DMS114 treated with DMSO at 0.1 percent for 48 hours (cell line): Measurements from ENCODE around the gene ASPSCR1.

Experiments
- DNase-seq: peaks from one replicate; lab custom pipeline; 2025; ENCODE audit not compliant: unreplicated experiment; lab: John Stamatoyannopoulos, UW

ASPSCR1 gene, protein sequence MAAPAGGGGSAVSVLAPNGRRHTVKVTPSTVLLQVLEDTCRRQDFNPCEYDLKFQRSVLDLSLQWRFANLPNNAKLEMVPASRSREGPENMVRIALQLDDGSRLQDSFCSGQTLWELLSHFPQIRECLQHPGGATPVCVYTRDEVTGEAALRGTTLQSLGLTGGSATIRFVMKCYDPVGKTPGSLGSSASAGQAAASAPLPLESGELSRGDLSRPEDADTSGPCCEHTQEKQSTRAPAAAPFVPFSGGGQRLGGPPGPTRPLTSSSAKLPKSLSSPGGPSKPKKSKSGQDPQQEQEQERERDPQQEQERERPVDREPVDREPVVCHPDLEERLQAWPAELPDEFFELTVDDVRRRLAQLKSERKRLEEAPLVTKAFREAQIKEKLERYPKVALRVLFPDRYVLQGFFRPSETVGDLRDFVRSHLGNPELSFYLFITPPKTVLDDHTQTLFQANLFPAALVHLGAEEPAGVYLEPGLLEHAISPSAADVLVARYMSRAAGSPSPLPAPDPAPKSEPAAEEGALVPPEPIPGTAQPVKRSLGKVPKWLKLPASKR

DNA sequence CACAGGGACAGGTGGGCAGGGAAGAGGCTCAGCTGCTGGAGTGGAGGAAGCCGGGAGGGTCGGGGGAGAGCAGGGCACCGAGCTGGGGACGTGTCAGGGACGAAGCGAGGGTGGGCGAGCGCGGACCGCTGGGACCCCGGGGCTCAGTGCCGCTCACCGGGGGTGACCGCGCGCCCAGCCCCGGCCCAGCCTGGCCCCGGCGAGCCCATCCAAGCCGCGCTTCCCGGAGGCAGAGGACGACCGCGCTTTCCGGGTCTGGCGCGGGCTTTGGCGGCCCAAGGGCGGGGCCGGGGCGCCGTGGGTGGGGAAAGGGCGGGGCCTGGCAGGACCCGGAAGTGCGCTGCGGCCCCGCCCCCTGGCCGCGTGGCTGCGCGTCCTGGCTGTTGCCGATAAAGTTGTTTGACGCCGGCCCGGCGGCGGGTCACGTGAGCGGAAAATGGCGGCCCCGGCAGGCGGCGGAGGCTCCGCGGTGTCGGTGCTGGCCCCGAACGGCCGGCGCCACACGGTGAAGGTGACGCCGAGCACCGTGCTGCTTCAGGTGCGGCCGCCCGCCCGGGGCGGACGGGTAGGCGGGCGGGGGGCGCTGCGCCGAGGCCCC lies at the start of gene ASPSCR1:
Gene ASPSCR1, plus strand, starts transcription at position 419 of the 598 bp plus-strand sequence. Its CDS starts 18 bp downstream, at position 437.
- peak; percentile 54 for DNase-seq

DNA sequence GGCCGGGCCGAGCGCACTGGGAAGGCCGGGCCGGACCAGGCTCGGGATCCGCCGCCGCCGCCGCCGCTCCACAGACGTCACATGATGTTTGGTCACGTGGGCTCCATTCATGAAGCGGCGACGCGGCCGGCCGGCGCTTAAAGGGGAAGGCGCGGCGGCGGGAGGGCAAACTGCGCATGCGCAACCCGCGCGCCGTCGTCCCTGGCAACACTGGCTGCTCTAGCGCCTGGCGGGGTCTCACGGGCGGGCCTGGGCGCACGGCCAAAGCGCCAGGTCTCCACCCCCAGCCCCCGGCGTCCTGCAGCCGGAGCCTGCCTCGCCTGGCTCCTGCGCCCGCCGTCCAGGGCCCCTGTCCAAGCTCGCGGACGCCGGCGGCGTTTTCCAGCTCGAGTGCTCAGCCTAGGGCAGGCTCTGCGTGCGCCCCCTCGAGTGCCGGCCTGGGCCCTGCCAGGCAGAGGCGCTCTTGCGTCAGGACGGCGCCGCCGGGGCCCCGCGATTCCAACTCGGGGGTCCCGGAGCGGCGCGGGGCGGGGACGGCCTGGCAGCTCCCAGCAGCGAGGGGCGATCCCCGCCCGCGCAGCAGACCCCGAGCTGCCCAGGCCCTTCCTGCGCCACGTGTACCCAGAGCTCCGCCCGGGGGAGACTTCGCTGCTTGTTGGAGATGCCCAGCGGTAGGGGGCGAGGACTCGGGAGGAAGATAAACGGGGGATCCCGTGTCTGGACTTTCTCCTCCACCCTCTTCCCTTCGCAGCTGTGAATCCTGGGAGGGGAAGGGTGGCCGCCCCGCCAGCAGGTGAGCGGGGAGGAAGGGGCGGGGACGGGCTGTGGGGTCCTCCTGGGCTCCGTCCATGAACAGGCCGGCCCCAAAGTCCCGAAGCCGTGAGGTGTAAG lies 49.5 kb upstream of the ASPSCR1 start, which contains the start of gene MAFG:
Gene MAFG, minus strand, starts transcription at position 83 of the 891 bp plus-strand sequence. CDS start 4,550 bp downstream, outside the sequence.
- peak; percentile 81 for DNase-seq

DNA sequence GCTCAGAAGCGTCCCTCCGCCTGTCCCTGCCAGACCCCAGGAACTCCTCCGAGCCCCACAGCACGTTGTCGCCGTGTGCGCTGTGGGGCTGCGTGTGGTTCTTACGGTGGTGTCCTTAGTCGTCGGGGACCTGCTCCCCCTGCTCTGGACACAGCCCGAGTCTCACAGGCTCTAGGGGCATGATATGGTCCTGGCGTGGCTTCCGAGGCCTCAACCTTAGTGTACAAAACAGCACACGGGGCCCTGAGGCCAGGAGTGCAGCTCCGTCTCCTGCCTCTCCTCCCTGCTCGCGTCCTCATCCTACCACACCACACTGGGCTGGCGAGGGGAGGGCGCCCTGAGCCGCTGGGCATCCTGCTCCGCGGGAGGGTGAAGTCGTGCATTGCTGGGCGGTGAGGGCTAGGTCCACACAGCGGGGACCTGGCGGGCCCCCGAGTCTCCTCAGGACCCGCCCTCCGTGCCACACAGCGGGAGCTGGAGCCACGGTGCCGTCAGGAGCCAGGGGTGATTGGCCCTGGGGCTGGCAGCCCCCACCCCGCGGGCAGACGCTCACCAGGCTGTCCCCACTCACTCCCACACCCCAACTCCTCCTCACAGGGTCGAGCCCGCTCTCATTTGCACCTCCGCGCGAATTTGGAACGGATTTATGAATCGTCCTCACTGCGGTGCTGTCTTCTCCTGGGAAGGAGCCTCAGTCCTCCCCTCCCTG lies 48.7 kb upstream of the ASPSCR1 start:
- no peak for DNase-seq

DNA sequence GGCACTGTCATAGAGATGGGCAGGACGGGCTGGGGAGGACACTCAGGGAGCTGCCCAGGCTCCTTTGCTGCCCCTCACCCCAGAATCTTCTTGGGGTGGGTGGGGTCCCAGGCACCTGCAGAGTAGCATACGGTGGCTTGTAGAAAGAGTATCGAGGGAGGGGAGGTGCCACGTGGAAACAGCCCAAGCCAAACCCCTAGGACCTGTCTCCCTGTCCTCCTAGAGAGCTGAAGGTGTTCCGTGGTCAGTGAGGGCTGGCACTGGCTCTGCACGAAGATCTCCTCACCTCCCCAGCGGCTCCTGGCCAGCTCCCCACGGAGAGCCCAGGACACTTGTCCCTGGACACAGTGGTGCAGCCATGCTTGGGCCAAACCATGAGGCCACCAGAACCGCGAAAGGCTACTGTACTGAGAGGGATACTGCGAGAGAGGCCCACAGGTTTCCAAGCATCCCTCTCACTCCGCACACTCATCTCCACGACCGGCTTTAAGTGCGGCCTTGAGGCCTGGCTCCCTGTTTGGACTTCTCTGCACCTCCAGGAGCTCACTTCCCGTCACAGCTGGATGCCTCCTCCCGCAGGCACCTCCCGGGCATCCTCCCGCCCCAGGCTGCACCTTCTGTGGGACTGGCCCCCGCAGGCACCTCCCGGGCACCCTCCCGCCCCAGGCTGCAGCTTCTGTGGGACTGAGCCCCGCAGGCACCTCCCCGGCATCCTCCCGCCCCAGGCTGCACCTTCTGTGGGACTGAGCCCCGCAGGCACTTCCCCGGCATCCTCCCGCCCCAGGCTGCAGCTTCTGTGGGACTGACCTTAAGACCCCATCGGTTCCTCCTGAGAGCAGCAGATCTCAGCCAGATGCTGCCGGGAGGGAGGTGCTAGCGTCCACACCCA lies 47.9 kb upstream of the ASPSCR1 start:
- no peak for DNase-seq

DNA sequence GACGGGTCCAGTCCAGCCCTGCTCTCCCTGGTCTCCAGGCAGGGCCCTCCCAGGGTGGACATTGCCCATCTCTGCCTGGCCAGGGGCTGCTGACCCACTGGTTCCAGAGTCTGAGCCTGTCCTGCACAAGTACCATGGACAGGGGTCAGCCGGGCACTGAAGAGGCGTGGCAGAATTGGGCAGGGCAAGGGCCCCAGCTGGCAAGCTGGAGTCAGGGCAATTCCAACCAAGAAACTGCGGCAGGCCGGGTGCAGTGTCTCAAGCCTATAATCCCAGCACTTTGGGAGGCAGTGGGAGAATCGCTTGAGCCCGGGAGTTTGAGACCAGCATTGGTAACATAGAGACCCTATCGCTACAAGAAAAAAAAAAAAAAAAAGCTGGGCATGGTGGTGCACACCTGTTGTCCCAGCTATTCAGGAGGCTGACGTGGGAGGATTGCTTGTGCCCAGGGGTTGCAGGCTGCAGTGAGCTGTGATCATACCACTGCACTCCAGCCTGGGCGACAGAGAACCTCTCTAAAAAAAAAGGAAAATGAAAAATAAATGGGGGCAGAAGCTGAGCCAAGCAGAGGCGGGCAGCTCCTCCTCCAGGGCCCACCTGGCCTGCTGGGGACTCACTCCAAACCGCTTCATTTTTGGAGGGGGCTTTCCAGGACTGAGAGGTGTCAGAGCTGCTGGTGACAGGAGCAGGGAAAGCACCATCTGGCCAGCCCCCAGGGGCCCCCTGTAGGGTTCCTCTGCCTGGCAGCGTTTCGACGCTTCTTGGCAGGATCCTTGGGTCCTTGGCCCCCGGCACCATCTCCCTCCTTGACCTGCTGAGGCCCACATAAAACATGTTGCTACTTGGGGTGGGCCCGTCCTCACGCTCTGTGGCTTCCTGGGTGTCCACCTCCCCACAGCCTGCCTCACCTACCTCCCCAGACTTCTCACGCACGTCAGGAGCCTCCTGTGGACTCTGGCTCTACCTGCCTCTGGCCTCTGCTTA lies 47.0 kb upstream of the ASPSCR1 start:
- DNase-seq = no peak

DNA sequence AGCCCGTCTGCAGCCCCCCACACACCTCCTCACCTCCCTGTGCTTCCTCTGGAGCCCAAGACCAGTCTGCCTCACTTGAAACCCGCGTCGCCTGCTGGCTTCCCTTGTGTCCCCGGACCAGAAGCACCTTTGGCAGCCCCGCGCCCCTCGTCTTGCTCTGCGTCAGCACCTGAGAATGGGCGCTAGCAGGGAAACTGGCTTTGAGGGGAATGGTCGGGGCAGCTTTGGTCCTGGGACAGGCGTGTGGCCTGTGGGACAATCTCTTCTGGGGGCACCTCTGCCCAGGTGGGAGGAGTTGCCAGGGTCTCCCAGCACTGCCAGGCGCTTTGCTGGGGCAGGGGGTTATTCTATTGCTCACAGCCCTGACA lies 46.3 kb upstream of the ASPSCR1 start:
- no peak for DNase-seq

DNA sequence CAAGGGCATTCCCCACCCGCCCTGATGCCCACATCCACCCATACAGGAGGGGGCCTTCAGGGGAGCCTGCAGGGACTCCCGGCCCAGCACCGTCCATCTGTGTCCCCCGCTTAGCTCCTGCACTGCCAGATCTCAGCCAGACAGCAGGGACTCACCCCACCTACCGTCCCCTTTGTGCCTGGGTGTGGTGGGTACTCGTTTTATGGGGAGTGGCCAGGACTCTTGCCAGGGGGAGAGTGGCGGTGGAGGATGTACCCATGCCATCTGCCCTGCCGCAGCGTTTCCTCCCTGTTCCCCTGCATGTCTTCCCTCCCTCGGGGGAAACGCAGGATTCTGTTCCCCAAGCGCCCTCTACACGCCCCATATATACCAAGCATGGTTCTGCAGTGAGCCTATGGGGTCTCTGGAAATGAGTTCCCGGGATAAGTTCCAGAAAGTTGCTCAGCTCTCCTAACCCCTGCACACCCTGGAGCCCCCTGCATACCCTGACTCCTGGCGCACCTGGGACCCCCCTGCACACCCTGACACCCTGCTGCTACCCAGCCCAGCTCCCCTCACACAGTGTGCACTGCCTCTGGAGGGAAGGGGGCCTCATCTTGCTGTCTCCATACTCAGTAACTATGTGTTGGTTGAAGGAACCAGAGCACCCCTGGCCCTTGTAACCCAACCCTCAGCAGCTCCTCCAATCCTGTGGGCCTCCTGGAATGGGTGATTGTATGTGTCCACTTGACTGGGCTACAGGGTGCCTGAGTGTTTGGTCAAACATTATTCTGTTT lies 45.7 kb upstream of the ASPSCR1 start:
- DNase-seq = no peak

DNA sequence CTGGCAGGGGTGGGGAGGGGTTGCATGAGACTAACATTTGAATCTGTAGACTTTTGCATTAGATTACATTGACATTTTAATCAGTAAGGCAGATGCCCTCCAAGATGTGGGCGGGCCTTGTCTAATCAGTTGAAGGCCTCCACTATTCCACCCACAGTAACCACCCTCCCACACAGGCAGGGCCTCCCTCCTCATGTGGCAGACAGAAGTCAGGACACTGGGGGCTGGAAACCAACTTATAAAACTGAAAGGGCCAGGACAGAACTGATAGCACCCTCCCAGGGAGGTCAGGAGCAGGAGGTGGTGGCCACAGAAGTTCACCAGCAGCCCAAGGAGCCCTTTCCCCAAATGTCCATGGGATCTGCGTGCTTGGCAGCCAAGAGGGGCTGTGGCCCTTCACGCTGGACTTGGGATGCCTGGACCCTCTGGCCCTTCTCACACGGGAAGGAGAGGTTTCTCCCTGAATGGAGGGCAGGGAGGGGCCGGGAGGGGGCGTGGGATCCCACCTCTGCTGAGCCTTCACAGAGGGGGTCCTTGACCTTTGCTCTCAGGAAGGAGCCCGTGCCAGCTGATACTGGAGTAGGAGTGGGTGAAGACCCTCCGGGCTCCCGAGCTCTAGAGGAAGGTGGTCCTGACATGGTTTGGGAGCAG lies 45.0 kb upstream of the ASPSCR1 start:
- DNase-seq = no peak

DNA sequence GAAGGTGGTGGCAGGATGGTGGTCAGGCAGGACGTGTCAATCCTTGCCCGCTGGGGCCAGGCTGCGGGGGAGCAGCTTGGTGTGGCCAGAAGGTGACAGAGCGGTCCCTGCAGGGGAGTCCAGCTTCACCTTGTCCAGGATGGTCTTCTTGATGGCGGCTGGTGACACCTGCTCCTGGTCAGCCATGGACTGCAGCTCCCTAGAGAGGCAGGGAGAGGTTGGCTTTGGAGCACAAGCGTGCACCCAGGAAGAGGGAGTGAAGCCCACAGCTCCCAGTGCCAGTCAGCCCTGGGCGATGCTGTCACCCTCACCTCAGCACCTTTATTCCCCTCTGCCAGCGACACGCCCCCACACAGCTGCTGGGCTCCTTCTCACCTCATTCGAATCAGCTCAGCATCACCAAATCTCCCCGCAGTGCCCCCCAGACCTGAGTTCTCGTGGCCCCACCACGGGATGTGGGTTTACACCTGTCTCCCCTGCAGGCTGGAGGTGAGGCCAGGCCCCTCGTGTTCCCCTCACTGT lies 44.2 kb upstream of the ASPSCR1 start:
- no peak for DNase-seq

DNA sequence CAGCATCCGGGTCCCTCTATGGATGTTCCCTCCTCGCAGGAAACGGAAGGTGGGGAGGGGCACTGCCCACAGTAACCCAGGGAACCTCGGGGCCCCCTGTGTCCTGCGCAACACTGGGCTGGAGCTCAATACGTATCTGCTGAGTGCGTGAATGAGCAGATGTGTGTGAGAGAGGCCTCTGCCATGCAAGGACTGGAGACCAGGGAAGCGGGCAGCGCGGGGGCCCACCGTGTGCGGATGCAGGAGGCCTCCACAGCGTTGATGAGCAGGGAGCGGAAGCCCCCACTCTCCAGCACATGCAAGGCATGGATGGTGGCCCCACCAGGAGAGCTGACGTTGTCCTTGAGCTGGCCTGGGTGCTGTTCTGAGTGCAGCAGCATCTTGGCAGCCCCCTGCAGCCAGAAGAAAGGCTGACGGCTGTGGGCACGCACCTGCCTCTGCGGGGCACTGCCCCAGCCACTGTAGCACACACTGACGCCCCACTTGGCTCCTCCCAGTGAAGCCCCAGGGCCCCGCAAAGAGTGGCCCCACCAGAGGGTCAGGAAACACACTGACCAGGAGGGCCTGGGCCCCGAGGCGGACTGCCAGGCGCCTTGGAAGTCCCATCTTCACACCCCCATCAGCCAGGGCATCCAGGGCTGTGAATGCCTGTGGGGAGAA lies 43.2 kb upstream of the ASPSCR1 start:
- no peak for DNase-seq

DNA sequence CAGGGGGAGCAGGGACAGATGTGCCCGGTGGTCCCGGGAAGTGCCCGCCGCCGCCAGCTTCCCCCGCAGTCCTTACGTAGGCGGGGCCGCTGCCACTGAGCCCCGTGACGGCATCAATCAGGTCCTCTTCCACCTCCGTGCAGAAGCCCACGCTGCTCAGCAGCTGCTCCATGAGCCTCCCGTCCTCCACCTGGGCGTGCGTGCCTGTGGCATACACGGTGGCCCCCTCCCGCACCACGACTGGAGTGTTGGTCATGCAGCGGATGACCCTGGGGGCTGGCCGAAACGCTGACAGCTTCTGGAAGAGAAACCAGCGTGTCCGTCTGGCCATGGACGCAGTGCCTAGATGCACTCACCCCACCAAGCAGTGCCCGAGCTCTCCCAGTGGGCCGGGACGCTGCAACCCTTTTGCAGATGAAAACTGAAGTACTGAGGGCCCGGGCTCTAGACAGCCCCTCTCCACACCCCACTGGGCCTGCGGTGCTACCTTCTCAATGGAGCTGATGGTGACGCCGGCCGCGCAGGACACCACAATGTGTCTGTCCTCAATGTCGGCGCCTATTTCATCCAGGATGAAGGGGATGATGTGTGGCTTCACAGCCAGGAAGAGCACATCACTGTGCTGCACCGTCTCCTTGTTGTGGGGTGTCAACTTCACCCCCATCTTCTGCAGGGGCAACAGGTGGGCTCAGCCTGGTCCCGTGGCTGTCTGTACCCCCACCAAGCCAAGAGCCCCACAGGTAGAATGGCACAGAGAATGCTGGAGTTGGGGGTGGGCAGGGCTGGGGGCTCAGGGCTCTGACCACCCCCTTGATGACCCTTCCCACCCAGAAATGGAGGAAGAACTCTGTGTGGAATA lies 42.4 kb upstream of the ASPSCR1 start:
- no peak for DNase-seq

DNA sequence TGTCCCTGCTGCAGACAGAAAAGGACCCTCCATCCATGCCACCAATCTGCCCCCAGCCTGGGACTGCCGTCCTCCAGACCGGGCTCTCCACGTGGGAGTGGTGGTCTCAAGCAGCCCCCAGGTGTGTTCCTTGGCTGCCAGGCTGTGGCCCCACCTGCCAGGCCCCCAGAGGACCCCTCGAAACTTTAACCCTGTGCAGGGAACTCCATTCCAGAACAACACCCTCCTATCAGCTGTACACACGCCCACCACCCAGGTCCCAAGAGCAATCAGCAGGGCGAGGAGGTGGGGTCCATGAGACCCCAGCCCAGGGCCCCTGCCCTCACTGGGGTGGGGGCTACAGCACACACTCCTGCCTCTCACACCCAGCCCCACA lies 41.7 kb upstream of the ASPSCR1 start:
- no peak for DNase-seq

DNA sequence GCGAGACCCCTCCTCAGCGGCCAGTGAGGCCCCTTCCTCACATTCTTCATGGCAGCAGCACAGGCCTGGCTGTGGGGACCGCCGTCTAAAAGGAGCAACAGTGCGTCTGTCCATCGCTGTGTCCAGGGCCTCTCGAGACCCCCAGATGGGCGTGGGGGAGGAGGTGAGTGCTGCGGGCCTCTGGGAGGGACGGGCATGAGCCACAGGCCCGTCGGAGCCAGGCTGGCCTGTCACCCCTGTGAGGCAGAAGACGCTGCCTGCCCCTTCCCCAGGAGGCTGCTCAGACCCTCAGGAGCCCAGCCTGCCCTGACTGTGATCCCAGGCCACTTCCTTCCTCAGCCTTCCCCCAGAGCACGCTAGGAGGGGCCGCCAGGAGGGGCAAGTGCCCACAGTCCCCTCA lies 38.2 kb upstream of the ASPSCR1 start:
- DNase-seq = no peak

DNA sequence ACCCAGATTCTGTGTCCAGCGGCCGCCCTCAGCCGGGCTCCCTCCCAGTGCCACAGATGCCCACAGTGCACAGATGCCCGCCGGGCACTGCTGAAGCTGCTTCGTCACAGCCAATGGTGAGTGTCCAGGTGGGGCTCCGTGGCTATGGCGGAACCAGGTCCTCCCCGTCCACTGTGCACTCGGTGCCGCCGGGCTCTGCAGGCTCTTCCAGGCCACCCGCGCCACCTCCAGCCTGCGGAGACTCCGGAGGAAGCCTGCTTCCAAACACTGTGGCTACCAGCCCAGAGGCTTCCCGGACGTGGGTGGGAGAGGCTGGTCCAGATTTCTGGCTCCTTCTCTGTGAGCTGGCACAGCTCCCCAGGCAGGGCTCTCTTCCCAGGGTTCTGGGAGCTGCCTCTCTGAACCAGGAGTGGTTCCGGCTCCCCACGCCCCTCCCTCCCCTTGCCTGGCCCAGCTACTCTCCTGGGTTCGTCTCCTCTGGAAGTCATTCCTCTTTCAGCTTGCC lies 37.5 kb upstream of the ASPSCR1 start:
- DNase-seq = no peak
